ENCODE data around the gene ZNF132. TPM values are rescaled to one million over a fixed set of nuclear protein-coding genes. Genes with fewer than 3 reads are reported as not detected.

Gene ZNF132
- total and polyA plus RNA-seq, 9 of the 15 experiments (the other 6 are each of a cell fraction or from before 2014, with no cell fraction given) = 0.03 to 0.42 (median 0.10) TPM; not detected in 5

- TF ChIP-seq, protein P1, sequence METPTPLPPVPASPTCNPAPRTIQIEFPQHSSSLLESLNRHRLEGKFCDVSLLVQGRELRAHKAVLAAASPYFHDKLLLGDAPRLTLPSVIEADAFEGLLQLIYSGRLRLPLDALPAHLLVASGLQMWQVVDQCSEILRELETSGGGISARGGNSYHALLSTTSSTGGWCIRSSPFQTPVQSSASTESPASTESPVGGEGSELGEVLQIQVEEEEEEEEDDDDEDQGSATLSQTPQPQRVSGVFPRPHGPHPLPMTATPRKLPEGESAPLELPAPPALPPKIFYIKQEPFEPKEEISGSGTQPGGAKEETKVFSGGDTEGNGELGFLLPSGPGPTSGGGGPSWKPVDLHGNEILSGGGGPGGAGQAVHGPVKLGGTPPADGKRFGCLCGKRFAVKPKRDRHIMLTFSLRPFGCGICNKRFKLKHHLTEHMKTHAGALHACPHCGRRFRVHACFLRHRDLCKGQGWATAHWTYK (CRISPR knock-in tag; IDR thresholded peaks at IDR 0.05) = no peak; the same call in 1 of the 2 replicates
- TF ChIP-seq SMAD4 (CRISPR knock-in tag; conservative IDR thresholded peaks at IDR 0.05) = no peak; the same call in none of the 2 replicates
- TF ChIP-seq, protein P2, sequence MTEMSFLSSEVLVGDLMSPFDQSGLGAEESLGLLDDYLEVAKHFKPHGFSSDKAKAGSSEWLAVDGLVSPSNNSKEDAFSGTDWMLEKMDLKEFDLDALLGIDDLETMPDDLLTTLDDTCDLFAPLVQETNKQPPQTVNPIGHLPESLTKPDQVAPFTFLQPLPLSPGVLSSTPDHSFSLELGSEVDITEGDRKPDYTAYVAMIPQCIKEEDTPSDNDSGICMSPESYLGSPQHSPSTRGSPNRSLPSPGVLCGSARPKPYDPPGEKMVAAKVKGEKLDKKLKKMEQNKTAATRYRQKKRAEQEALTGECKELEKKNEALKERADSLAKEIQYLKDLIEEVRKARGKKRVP (CRISPR knock-in tag; IDR thresholded peaks at IDR 0.05) = no peak
- peak; percentile 78; the same call in 1 of the 2 replicates for TF ChIP-seq ZNF76 (CRISPR knock-in tag; IDR thresholded peaks at IDR 0.05; ENCODE audit: borderline replicate concordance)
- peak; percentile 53 for TF ChIP-seq AFF4 (CRISPR knock-in tag; IDR thresholded peaks at IDR 0.05)
- TF ChIP-seq KDM5B (IDR thresholded peaks at IDR 0.05; ENCODE audit: insufficient replicate concordance, low read depth, low read length) = peak; percentile 88
- no peak for TF ChIP-seq ARNT (IDR thresholded peaks at IDR 0.05)
- TF ChIP-seq HOMEZ (CRISPR knock-in tag; IDR thresholded peaks at IDR 0.05) = no peak
- peak; percentile 46 for TF ChIP-seq DPF2 (IDR thresholded peaks at IDR 0.05)
- peak; percentile 60; the same call in 1 of the 2 replicates for TF ChIP-seq RNF2 (IDR thresholded peaks at IDR 0.05)
- TF ChIP-seq MEIS2 (IDR thresholded peaks at IDR 0.05; ENCODE audit: partially characterized antibody) = peak; percentile 81
- TF ChIP-seq SMARCA5 (IDR thresholded peaks at IDR 0.05) = peak; percentile 72
- TF ChIP-seq NR4A1 (CRISPR knock-in tag; IDR thresholded peaks at IDR 0.05) = no peak
- TF ChIP-seq NR4A1 (tag; IDR thresholded peaks at IDR 0.05) = peak; percentile 61; the same call in 1 of the 2 replicates
- TF ChIP-seq, protein P3, sequence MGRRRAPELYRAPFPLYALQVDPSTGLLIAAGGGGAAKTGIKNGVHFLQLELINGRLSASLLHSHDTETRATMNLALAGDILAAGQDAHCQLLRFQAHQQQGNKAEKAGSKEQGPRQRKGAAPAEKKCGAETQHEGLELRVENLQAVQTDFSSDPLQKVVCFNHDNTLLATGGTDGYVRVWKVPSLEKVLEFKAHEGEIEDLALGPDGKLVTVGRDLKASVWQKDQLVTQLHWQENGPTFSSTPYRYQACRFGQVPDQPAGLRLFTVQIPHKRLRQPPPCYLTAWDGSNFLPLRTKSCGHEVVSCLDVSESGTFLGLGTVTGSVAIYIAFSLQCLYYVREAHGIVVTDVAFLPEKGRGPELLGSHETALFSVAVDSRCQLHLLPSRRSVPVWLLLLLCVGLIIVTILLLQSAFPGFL (CRISPR knock-in tag; IDR thresholded peaks at IDR 0.05) = no peak
- TF ChIP-seq ZNF311 (CRISPR knock-in tag; IDR thresholded peaks at IDR 0.05) = no peak
- no peak for TF ChIP-seq ETS2 (tag; IDR thresholded peaks at IDR 0.05; ENCODE audit: borderline replicate concordance, poor library complexity, severe bottlenecking)
Measured at GRCh38 chr19:58386576-58387337, 53.2 kb downstream of the ZNF132 start, which contains the start of gene RPS5 (continued).

Measured in K562 (cell line).